C4-2B (cell line): ENCODE measurements around the gene PDE1A.

ENCODE experiments used
- H3K27ac ChIP-seq: fragments of 450-650 bp; 2 replicates; pipeline ENCODE4 v1.5.1; 2017
- CTCF ChIP-seq: fragments of 450-650 bp; conservative IDR thresholded peaks from 2 replicates; pipeline ENCODE4 v1.5.1; 2017; ENCODE audit warnings: mild to moderate bottlenecking
- ZFX ChIP-seq: fragments of 450-650 bp; IDR thresholded peaks from 2 replicates; pipeline ENCODE4 v1.6.1; 2017

Gene PDE1A

GRCh38 chr2:182173944-182174622 is 252.8 kb downstream of the PDE1A start:
- no peak overlapping the region for H3K27ac ChIP-seq

GRCh38 chr2:182170341-182170740 is 256.5 kb downstream of the PDE1A start:
- H3K27ac ChIP-seq: no peak overlapping the region
- no peak for TF ChIP-seq CTCF
- no peak for TF ChIP-seq ZFX

More at GRCh38 chr2:182173944-182174622, 252.8 kb downstream of the PDE1A start:
- TF ChIP-seq CTCF: no peak
- no peak for TF ChIP-seq ZFX

GRCh38 chr2:182167882-182168281 is 259.0 kb downstream of the PDE1A start:
- no peak overlapping the region for H3K27ac ChIP-seq
- TF ChIP-seq CTCF (no peak), ZFX (no peak)

- H3K27ac ChIP-seq: no peak overlapping the region
- TF ChIP-seq ZFX: no peak
- TF ChIP-seq CTCF: no peak
These were observed 260.0 kb downstream of the PDE1A start for GRCh38 chr2:182166841-182167240.

GRCh38 chr2:182166406-182166805 is 260.4 kb downstream of the PDE1A start:
- H3K27ac ChIP-seq: no peak overlapping the region
- TF ChIP-seq CTCF (no peak), ZFX (no peak)

GRCh38 chr2:182165202-182165601 is 261.6 kb downstream of the PDE1A start:
- TF ChIP-seq CTCF (no peak), ZFX (no peak)
- no peak overlapping the region for H3K27ac ChIP-seq

GRCh38 chr2:182164686-182165085 is 262.1 kb downstream of the PDE1A start:
- no peak overlapping the region for H3K27ac ChIP-seq
- no peak for TF ChIP-seq ZFX
- no peak for TF ChIP-seq CTCF
